Body of pancreas (tissue), 4 donors: Measurements from ENCODE around the gene PCED1A. TPM values are rescaled to one million over a fixed set of nuclear protein-coding genes. Genes with fewer than 3 reads are reported as not detected.

ENCODE experiments used
- ATAC-seq: fragments of 150-250 bp; one replicate; pipeline ENCODE4 v1.9.1; 2016
- DNase-seq, 4 donors: peaks; one replicate each; pipeline ENCODE4 v3.0.0-alpha.2; 2019
- H3K27ac ChIP-seq, 4 donors: fragments of 200-600 bp; sonication (generic); 1 replicate in 3 of 4; 2 replicates in 1 of 4; pipeline versions ENCODE4 v1.5.1 to v1.6.1; 2016 to 2019; ENCODE audit warnings: mild to moderate bottlenecking in 1 of 4, mixed read lengths in 1 of 4, moderate library complexity in 1 of 4
- H3K27me3 ChIP-seq, 2 donors: fragments of 200-600 bp; sonication (generic); one replicate each; pipeline ENCODE4 v1.6.0; 2016; ENCODE audit warnings: mild to moderate bottlenecking in 1 of 2
- H3K36me3 ChIP-seq, 2 donors: fragments of 200-600 bp; sonication (generic); replicated peaks in 1 of 2; 2 replicates each; pipeline ENCODE4 v1.5.1; 2016; ENCODE audit warnings: low read depth in 2 of 2; ENCODE audit not compliant: insufficient read depth in 1 of 2
- H3K4me1 ChIP-seq: fragments of 200-600 bp; sonication (generic); one replicate; pipeline ENCODE4 v1.6.0; 2016
- H3K4me3 ChIP-seq, 2 donors: fragments of 200-600 bp; sonication (generic); 1 replicate in 1 of 2; 2 replicates in 1 of 2; pipeline ENCODE4 v1.5.1; 2016 to 2019
- H3K9me3 ChIP-seq, 3 donors: fragments of 200-600 bp; sonication (generic); 1 replicate in 2 of 3; 2 replicates in 1 of 3; pipeline ENCODE4 v1.5.1; 2016
- POLR2A ChIP-seq, 3 donors: fragments of 450-650 bp; IDR thresholded peaks; one replicate each; pipeline ENCODE4 v1.6.1; 2016; ENCODE audit warnings: antibody characterized with exemption in 3 of 3, mild to moderate bottlenecking in 2 of 3
- WGBS, 2 donors: methylation state at CpG; one replicate each; pipeline ENCODE4 v1.1.5; 2017; 5-methylcytosine and 5-hydroxymethylcytosine counted together
- intact Hi-C: fragments of 100-400 bp; cut with DNase I; formaldehyde crosslinking; loops from one replicate; pipeline ENCODE4 v1.15.1; 2023
- total RNA-seq, 2 donors: library from RNA; depleted of rRNA; stranded (reverse); fragments of >200 nt; gene quantifications; one replicate each; pipeline ENCODE4 v1.1.0, GENCODE V29; 2016
- TF ChIP-seq, protein P1 (sequence below), 7 experiments: fragments of 450-650 bp in 4 of 7; fragments of 200-600 bp in 3 of 7; sonication (generic) in 3 of 7; IDR thresholded peaks; one replicate each; pipeline ENCODE4 v1.5.1; 2016 to 2019; ENCODE audit warnings: antibody characterized with exemption in 7 of 7

Gene PCED1A
- total RNA-seq, 2 donors from 2014 or later, result 26.5 to 48.1 TPM

DNA sequence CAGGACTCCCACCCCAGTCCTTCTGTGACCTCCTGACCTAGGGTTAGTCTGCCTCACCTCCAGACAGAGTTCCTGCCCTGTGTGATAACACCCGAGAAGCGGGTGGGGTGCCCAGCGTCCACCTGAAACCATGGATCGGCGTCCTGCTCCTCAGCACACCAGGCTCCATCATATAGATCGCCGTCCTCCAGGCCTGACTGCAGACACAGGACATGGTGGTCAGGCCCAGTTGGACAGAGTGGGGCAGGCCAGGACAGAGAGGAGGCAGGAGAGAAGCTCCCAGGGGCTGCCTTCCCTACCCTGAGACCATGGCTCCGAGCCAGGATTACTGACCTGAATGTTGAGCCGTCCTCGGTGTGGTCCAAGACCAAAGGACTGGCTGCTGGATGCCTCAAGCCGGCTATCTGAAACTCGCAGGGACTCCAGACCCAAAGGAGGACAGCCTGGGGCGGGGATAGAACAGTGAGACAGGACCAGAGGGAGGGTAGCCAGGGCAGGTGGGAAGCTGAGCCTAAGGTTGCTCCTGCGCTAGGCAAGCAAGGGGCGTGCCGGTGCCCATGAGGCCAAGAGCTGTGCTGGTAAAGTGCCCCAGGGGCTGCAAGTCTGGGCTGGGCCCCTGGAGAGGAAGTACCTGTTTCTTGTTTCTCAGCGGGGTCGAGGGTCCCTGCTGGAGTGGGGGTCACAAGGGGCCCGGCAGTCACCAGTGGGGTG, 42.2 kb downstream of the PCED1A start:
- no peak for ATAC-seq
- peaks cover 0 to 7% of the 10 kb centered on the region in 2 donors for H3K27me3 ChIP-seq

DNA sequence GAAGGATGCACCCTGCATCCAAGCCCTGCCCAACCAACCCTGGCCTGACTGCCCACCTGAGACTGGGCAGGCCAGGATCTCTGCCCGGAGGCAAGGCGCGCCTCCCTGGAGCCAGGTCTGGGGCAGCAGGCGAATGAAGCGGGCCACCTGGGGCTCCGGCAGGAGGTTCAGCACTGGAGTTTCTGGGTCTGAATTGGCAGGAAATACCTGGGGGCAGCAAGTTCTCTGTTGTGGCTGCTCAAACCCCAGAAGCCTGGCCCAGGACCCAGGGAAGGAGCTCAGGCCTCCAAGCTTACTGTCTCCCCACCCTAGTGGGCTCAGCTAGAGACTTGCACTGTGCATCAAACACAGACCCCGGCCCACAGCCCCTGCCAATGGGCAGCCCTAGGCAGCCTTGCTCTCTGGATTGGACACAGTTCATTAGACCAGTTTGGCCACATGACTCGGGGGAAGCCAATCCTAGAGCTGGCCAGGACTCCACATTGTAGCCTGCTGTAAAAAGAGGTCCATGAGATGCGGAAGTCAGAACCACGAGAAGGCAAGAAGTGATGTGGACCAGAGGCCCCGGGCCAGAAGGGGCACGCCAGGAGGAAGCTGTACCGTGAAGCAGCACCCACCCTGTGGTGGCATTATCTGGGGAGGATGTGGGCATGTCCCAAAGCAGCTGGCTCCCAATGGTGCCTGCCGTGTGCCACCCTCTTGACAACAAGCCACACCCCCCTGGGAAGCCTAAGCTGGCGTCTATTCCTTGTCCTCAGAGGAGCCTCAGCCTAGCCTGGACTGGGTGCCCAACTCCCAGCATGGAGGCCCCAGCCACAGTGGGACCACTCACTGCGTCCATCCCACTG, 43.1 kb downstream of the PCED1A start:
- Histone ChIP-seq H3K9me3 (no peaks in the 10 kb centered on the region), H3K27me3 (peaks cover 0 to 7% of the 10 kb centered on the region in 2 donors), H3K36me3 (no peaks in the 10 kb centered on the region), H3K27ac (no peak overlapping the region), H3K4me1 (peaks cover 23% of the 10 kb centered on the region), H3K4me3 (no peak overlapping the region)
- intact Hi-C loops, result no loop called here
- ATAC-seq (no peak), DNase-seq (no peak)
- TF ChIP-seq, protein P1, sequence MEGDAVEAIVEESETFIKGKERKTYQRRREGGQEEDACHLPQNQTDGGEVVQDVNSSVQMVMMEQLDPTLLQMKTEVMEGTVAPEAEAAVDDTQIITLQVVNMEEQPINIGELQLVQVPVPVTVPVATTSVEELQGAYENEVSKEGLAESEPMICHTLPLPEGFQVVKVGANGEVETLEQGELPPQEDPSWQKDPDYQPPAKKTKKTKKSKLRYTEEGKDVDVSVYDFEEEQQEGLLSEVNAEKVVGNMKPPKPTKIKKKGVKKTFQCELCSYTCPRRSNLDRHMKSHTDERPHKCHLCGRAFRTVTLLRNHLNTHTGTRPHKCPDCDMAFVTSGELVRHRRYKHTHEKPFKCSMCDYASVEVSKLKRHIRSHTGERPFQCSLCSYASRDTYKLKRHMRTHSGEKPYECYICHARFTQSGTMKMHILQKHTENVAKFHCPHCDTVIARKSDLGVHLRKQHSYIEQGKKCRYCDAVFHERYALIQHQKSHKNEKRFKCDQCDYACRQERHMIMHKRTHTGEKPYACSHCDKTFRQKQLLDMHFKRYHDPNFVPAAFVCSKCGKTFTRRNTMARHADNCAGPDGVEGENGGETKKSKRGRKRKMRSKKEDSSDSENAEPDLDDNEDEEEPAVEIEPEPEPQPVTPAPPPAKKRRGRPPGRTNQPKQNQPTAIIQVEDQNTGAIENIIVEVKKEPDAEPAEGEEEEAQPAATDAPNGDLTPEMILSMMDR (IDR thresholded peaks at IDR 0.05), result no peak
- no peak for TF ChIP-seq POLR2A (IDR thresholded peaks at IDR 0.05)
- 66 to 68% methylated on average over 4 to 16 of the region's 16 CpGs for WGBS, 2 donors

More for the DNA sequence above, 42.2 kb downstream of the PCED1A start:
- TF ChIP-seq, protein P1 (IDR thresholded peaks at IDR 0.05), result no peak
- no peak for TF ChIP-seq POLR2A (IDR thresholded peaks at IDR 0.05)
- no peaks in the 10 kb centered on the region for H3K36me3 ChIP-seq
- H3K27ac ChIP-seq, result no peak overlapping the region
- WGBS, 2 donors, result 27 to 79% methylated on average over 3 to 19 of the region's 19 CpGs
- DNase-seq, result no peak
- H3K9me3 ChIP-seq, result no peaks in the 10 kb centered on the region
- H3K4me3 ChIP-seq, result no peak overlapping the region
- H3K4me1 ChIP-seq, result peaks cover 23% of the 10 kb centered on the region
- intact Hi-C loops, result no loop called here

DNA sequence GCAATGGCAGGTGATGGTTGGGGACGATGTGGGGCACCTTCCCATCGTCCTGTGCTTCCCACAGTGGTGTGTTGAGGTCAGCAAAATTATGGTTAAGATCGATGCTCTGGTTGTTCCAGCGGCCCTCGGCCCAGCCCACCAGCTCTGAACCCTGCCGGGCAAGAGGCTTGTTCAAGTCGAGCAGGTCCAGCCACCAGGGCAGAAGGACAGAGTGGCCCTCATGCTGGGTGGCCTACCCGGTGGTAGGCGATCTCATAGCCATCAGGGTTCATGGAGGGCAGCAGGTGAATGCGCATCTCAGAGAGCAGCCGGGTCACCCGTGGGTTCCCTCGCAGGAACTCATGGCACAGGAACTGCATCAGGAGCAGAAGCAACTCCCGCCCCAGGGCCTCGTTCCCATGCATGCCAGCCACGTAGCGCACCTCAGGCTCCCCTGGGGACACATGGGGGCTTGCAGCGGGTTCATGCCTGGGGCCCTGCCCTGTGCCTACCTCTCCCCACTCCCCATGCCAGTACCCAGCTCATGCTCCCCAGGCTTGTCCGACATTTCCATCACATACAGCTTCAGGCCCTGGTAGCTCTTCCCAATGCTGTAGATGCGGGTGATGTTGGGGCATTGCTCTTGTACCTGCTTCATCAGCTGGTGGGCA, 44.3 kb downstream of the PCED1A start:
- no peak overlapping the region for H3K27ac ChIP-seq
- DNase-seq, result no peak
- H3K36me3 ChIP-seq, result no peaks in the 10 kb centered on the region
- TF ChIP-seq POLR2A (IDR thresholded peaks at IDR 0.05), result no peak
- TF ChIP-seq, protein P1 (IDR thresholded peaks at IDR 0.05), result no peak
- peaks cover 0 to 7% of the 10 kb centered on the region in 2 donors for H3K27me3 ChIP-seq
- H3K4me3 ChIP-seq, result no peak overlapping the region
- intact Hi-C loops, result no loop called here
- H3K4me1 ChIP-seq, result peaks cover 18% of the 10 kb centered on the region
- H3K9me3 ChIP-seq, result no peaks in the 10 kb centered on the region
- 65 to 78% methylated on average over 5 to 20 of the region's 20 CpGs for WGBS, 2 donors
- no peak for ATAC-seq

DNA sequence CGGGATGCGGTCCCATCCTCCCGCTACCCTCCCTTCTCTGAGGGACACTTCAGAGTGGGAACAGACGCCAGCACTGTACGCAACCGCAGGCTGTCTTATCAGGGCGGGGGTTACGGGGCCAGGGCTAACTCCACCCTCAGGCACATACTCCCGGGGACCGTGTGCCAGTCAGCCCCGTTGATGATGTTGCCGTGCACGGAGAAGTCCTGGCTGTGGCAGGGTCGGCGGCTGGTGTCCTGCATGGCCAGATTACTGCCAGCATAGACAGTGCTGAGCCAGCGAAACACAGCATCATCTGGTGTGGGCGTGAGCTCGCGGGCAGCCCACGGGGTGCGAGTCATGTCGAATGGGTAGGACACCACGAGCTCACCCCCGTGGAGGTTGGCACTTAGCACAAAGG, 45.0 kb downstream of the PCED1A start:
- intact Hi-C loops, result no loop called here

More for the DNA sequence above, 45.0 kb downstream of the PCED1A start:
- no peak for TF ChIP-seq POLR2A (IDR thresholded peaks at IDR 0.05)
- TF ChIP-seq, protein P1 (IDR thresholded peaks at IDR 0.05), result no peak
- ATAC-seq, result no peak
- no peaks in the 10 kb centered on the region for H3K9me3 ChIP-seq
- peaks cover 11% of the 10 kb centered on the region for H3K4me1 ChIP-seq
- no peak overlapping the region for H3K27ac ChIP-seq
- H3K4me3 ChIP-seq, result no peak overlapping the region
- peaks cover 0 to under 1% of the 10 kb centered on the region in 2 donors for H3K27me3 ChIP-seq
- no peak for DNase-seq
- WGBS, 2 donors, result 58 to 75% methylated on average over 13 to 24 of the region's 24 CpGs
- H3K36me3 ChIP-seq, result no peaks in the 10 kb centered on the region
